A549 (cell line): ENCODE results near the gene RBMS3. TPM values are rescaled to one million over a fixed set of nuclear protein-coding genes. Genes with fewer than 3 reads are reported as not detected.

Experiments used
- ATAC-seq, 2 experiments: fragments of 200-7000 bp in 1 of 2; fragments of >200 bp in 1 of 2; cut with Nextera tagmentation in 1 of 2; cut with Tn5 transposase in 1 of 2; 3 replicates each; pipeline versions ENCODE4 v1.8.0 to v1.9.1; 2018 to 2020; ENCODE audit warnings: mild to moderate bottlenecking in 1 of 2, moderate library complexity in 1 of 2
- CTCF ChIA-PET: fragments of 300-600 bp; sonication (Branson Sonifier 250); formaldehyde crosslinking; extraction: SDS; loops from one replicate; lab custom pipeline; 2021; ENCODE audit warnings: antibody characterized with exemption, inconsistent platforms; lab: Yijun Ruan, JAX
- POLR2A ChIA-PET: fragments of 350-600 bp; formaldehyde crosslinking; extraction: SDS; loops from one replicate; lab custom pipeline; 2021; ENCODE audit warnings: antibody characterized with exemption, inconsistent platforms; lab: Yijun Ruan, JAX
- DNase-seq, 2 experiments: peaks; one replicate each; pipeline versions ENCODE4 v3.0.0 to v3.0.0-alpha.2; 2011 to 2016; ENCODE audit warnings: low read depth in 1 of 2, low spot score in 1 of 2
- FAIRE-seq: peaks from 2 replicates; lab custom pipeline; 2011; peaks lifted over from hg19 to GRCh38; lab: Jason Lieb, UNC
- H3K27ac ChIP-seq, 2 experiments: fragments of >200 bp; sonication (Bioruptor Twin); formaldehyde crosslinking; 3 replicates each; pipeline ENCODE4 v1.5.1; 2016 to 2017
- H3K4me1 ChIP-seq: fragments of >200 bp; sonication (Bioruptor Twin); formaldehyde crosslinking; 3 replicates; pipeline ENCODE4 v1.6.1; 2016
- H3K4me2 ChIP-seq: fragments of >200 bp; sonication (Bioruptor Twin); formaldehyde crosslinking; 3 replicates; pipeline ENCODE4 v1.6.1; 2016
- H3K4me3 ChIP-seq: fragments of >200 bp; sonication (Bioruptor Twin); formaldehyde crosslinking; 3 replicates; pipeline ENCODE4 v1.5.1; 2016
- H3K9me3 ChIP-seq: fragments of >200 bp; sonication (Bioruptor Twin); formaldehyde crosslinking; 3 replicates; pipeline ENCODE4 v1.6.1; 2016
- ATOH8 ChIP-seq: fragments of 250-450 bp; sonication (Bioruptor Pico); IDR thresholded peaks from 2 replicates; pipeline ENCODE4 v1.5.0; 2020; ENCODE audit warnings: low read depth, mild to moderate bottlenecking, moderate library complexity
- CHD4 ChIP-seq: fragments of 200-600 bp; sonication (generic); IDR thresholded peaks from 2 replicates; pipeline ENCODE4 v1.6.1; 2016; ENCODE audit warnings: antibody characterized with exemption, mild to moderate bottlenecking, borderline replicate concordance
- CTCF ChIP-seq: fragments of >200 bp; sonication (Bioruptor Twin); formaldehyde crosslinking; IDR thresholded peaks from 3 replicates; pipeline ENCODE4 v1.5.1; 2016
- EHF ChIP-seq: fragments of 250-450 bp; sonication (Bioruptor Pico); IDR thresholded peaks from 2 replicates; pipeline ENCODE4 v1.5.0; 2020; ENCODE audit warnings: mild to moderate bottlenecking
- ELK1 ChIP-seq: fragments of 150-350 bp; IDR thresholded peaks from 2 replicates; pipeline ENCODE4 v1.6.1; 2014; ENCODE audit warnings: low read depth, mild to moderate bottlenecking, low read length
- ESRRA ChIP-seq: fragments of 150-350 bp; IDR thresholded peaks from 2 replicates; pipeline ENCODE4 v1.6.1; 2014; ENCODE audit warnings: mild to moderate bottlenecking, low read length, borderline replicate concordance
- FOSL2 ChIP-seq, 2 experiments: fragments of 450-650 bp in 1 of 2; fragments of >200 bp in 1 of 2; sonication (Bioruptor Twin) in 1 of 2; formaldehyde crosslinking; IDR thresholded peaks; 2 replicates each; pipeline versions ENCODE4 v1.5.0 to v1.6.1; 2016 to 2020; ENCODE audit warnings: mild to moderate bottlenecking in 1 of 2, moderate library complexity in 1 of 2
- FOXS1 ChIP-seq: fragments of 250-450 bp; sonication (Bioruptor Pico); IDR thresholded peaks from 2 replicates; pipeline ENCODE4 v1.5.0; 2020; ENCODE audit warnings: mild to moderate bottlenecking, moderate library complexity
- HES2 ChIP-seq: fragments of >200 bp; sonication (Bioruptor Twin); formaldehyde crosslinking; IDR thresholded peaks from 2 replicates; pipeline ENCODE4 v1.6.1; 2016
- HEYL ChIP-seq: fragments of 250-450 bp; sonication (Bioruptor Pico); IDR thresholded peaks from 2 replicates; pipeline ENCODE4 v1.8.0; 2021; ENCODE audit warnings: mild to moderate bottlenecking, moderate library complexity
- HOXA7 ChIP-seq: fragments of 250-450 bp; sonication (Bioruptor Pico); IDR thresholded peaks from 2 replicates; pipeline ENCODE4 v1.5.0; 2020; ENCODE audit warnings: mild to moderate bottlenecking, moderate library complexity
- HOXB5 ChIP-seq: fragments of 250-450 bp; sonication (Bioruptor Pico); IDR thresholded peaks from 2 replicates; pipeline ENCODE4 v1.5.0; 2020; ENCODE audit warnings: mild to moderate bottlenecking, moderate library complexity
- JUNB ChIP-seq: fragments of >200 bp; sonication (Bioruptor Twin); formaldehyde crosslinking; IDR thresholded peaks from 2 replicates; pipeline ENCODE4 v1.6.1; 2016
- MAFK ChIP-seq: fragments of 450-650 bp; IDR thresholded peaks from 2 replicates; pipeline ENCODE4 v1.6.1; 2014; ENCODE audit not compliant: partially characterized antibody
- MAX ChIP-seq: IDR thresholded peaks from 2 replicates; pipeline ENCODE4 v1.6.1; 2012
- MAZ ChIP-seq: fragments of 150-350 bp; IDR thresholded peaks from 2 replicates; pipeline ENCODE4 v1.6.1; 2014; ENCODE audit warnings: antibody characterized with exemption, low read depth, low read length, borderline replicate concordance
- NFE2L2 ChIP-seq: fragments of 150-350 bp; conservative IDR thresholded peaks from 2 replicates; pipeline ENCODE4 v1.6.1; 2014; ENCODE audit warnings: low read length
- PBX3 ChIP-seq: IDR thresholded peaks from 2 replicates; pipeline ENCODE4 v1.6.1; 2012
- RAD21 ChIP-seq, 2 experiments: fragments of >200 bp in 1 of 2; sonication (Bioruptor Twin) in 1 of 2; formaldehyde crosslinking in 1 of 2; IDR thresholded peaks in 1 of 2; conservative IDR thresholded peaks in 1 of 2; 2 replicates in 1 of 2; 3 replicates in 1 of 2; pipeline ENCODE4 v1.6.1; 2012 to 2018; ENCODE audit warnings: inconsistent platforms in 1 of 2
- RARB ChIP-seq: fragments of 250-450 bp; sonication (Bioruptor Pico); IDR thresholded peaks from 2 replicates; pipeline ENCODE4 v1.8.0; 2021; ENCODE audit warnings: mild to moderate bottlenecking, moderate library complexity
- RCOR1 ChIP-seq: fragments of 150-350 bp; IDR thresholded peaks from 2 replicates; pipeline ENCODE4 v1.6.1; 2014; ENCODE audit warnings: antibody characterized with exemption, low read length, low read depth
- RNF2 ChIP-seq: fragments of 200-600 bp; sonication (generic); IDR thresholded peaks from 2 replicates; pipeline ENCODE4 v1.6.1; 2016; ENCODE audit warnings: low read depth, mild to moderate bottlenecking, antibody characterized with exemption, moderate library complexity, borderline replicate concordance
- SREBF2 ChIP-seq: fragments of 450-650 bp; IDR thresholded peaks from 2 replicates; pipeline ENCODE4 v1.6.1; 2014; ENCODE audit warnings: mild to moderate bottlenecking, moderate library complexity
- TFCP2L1 ChIP-seq: fragments of 250-450 bp; sonication (Bioruptor Pico); IDR thresholded peaks from 2 replicates; pipeline ENCODE4 v1.5.0; 2021; ENCODE audit warnings: mild to moderate bottlenecking
- USF2 ChIP-seq: fragments of 450-650 bp; IDR thresholded peaks from 2 replicates; pipeline ENCODE4 v1.6.1; 2014; ENCODE audit warnings: antibody characterized with exemption
- ZC3H11A ChIP-seq: fragments of 450-650 bp; IDR thresholded peaks from 2 replicates; pipeline ENCODE4 v1.6.1; 2014; ENCODE audit warnings: antibody characterized with exemption, mild to moderate bottlenecking
- ZNF302 ChIP-seq: fragments of 250-450 bp; sonication (Bioruptor Pico); IDR thresholded peaks from 2 replicates; pipeline ENCODE4 v1.9.0; 2021; ENCODE audit warnings: inconsistent platforms, mild to moderate bottlenecking, moderate library complexity
- ZSCAN20 ChIP-seq: fragments of 250-450 bp; sonication (Bioruptor Pico); IDR thresholded peaks from 2 replicates; pipeline ENCODE4 v1.8.0; 2022; ENCODE audit warnings: mild to moderate bottlenecking, moderate library complexity
- WGBS: methylation state at CpG from one replicate; pipeline ENCODE4 v1.1.6; 2017; ENCODE audit errors: missing lambda C conversion rate; 5-methylcytosine and 5-hydroxymethylcytosine counted together
- polyA plus RNA-seq, 4 experiments: library from polyadenylated mRNA; depleted of rRNA in 3 of 4; stranded (reverse); fragments of >200 nt; fragmentation: RNase III in 1 of 4; extraction: RNeasy Plus Mini Kit Qiagen cat#74134 plus additional on column Dnase treatment in 1 of 4; gene quantifications; 2 replicates in 3 of 4; 3 replicates in 1 of 4; pipeline ENCODE4 v1.2.3, GENCODE V29; 2011 to 2017

RBMS3 gene
- polyA plus RNA-seq, 2 of the 4 experiments (the other 2 are of a cell fraction): 0.92 to 4.1 TPM

GRCh38 chr3:29261119-29261518, 19.8 kb upstream of the RBMS3 start:
- no peak overlapping the region for H3K4me3 ChIP-seq
- no peak for FAIRE-seq
- 92% methylated on average over 2 of the region's 2 CpGs for WGBS
- CTCF ChIA-PET: no interaction called here
- no peak for TF ChIP-seq SREBF2
- TF ChIP-seq RARB (CRISPR knock-in tag): no peak
- no peak for TF ChIP-seq FOXS1 (CRISPR knock-in tag)
- no peak for TF ChIP-seq ZNF302 (CRISPR knock-in tag)
- TF ChIP-seq HES2: no peak
- TF ChIP-seq MAX: no peak
- TF ChIP-seq NFE2L2: no peak
- TF ChIP-seq USF2: no peak
- no peak for TF ChIP-seq MAFK
- TF ChIP-seq CHD4: no peak
- no peak for TF ChIP-seq EHF (CRISPR knock-in tag)
- TF ChIP-seq, all 56 proteins: peak for 0
- H3K4me2 ChIP-seq: no peak overlapping the region
- no peaks in the 10 kb centered on the region for H3K9me3 ChIP-seq
- DNase-seq (no peak), ATAC-seq (no peak)
- no peaks in the 10 kb centered on the region for H3K4me1 ChIP-seq
- H3K27ac ChIP-seq: no peak overlapping the region
- POLR2A ChIA-PET: no interaction called here

- POLR2A ChIA-PET: no interaction called here
- FAIRE-seq: no peak
- TF ChIP-seq MAX (no peak), EHF (CRISPR knock-in tag) (no peak), HOXB5 (no peak), ELK1 (no peak), RAD21 (conservative IDR thresholded peaks at IDR 0.05 in 1 of 2, IDR thresholded peaks at IDR 0.05 in 1 of 2) (no peak), TFCP2L1 (no peak), ZC3H11A (no peak), MAZ (no peak), FOSL2 (IDR thresholded peaks at IDR 0.05) (no peak), FOSL2 (CRISPR knock-in tag; IDR thresholded peaks at IDR 0.05) (no peak), ATOH8 (CRISPR knock-in tag) (no peak), JUNB (no peak), CTCF (no peak), PBX3 (no peak), HES2 (no peak), RNF2 (no peak), HEYL (CRISPR knock-in tag) (no peak), ESRRA (no peak), RCOR1 (no peak), ZSCAN20 (CRISPR knock-in tag) (no peak), HOXA7 (no peak)
- TF ChIP-seq, all 56 proteins: peak for 0
- Histone ChIP-seq H3K4me1 (no peaks in the 10 kb centered on the region), H3K4me2 (no peak overlapping the region), H3K9me3 (no peaks in the 10 kb centered on the region), H3K27ac (no peak overlapping the region), H3K4me3 (no peak overlapping the region)
- no peak for DNase-seq
- 75% methylated on average over 4 of the region's 4 CpGs for WGBS
- CTCF ChIA-PET: interaction anchor here (0.6 kb wide), 1 partner anchor 112 kb away, joined by 3 read pairs; no protein-coding TSS in a partner anchor
- ATAC-seq: no peak
These were observed 17.4 kb upstream of the RBMS3 start for GRCh38 chr3:29263476-29263875.
